ENCODE results near the gene FBXO44.

DNA sequence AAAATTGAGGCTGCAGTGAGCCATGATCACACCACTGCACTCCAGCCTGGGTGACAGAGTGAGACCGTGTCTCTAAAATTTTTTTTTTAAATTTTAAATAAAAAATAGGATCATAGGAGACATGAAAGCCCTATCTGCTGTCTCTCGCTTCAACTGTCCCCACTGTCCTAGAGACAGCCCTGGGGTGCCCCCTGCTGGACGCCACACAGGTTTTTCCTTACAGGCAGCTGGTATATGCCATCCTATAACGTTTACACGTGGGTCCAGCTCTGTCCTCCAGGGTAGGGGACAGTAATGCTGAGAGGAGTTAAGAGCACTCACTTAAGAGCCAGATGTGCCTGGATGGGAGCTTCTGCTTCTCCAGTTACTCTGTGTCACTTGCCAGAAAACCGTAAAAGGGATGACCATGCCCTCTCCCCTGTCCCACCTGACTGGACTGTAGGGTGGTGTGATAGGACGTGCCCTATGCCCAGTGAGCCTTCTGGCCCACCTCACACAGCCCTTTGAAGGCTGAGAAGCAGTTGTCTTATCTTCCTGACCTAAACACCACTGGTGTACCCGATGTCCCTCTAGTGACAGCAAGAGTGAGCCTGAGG, 8.9 kb upstream of the FBXO44 start:
- TF ChIP-seq, protein P1, sequence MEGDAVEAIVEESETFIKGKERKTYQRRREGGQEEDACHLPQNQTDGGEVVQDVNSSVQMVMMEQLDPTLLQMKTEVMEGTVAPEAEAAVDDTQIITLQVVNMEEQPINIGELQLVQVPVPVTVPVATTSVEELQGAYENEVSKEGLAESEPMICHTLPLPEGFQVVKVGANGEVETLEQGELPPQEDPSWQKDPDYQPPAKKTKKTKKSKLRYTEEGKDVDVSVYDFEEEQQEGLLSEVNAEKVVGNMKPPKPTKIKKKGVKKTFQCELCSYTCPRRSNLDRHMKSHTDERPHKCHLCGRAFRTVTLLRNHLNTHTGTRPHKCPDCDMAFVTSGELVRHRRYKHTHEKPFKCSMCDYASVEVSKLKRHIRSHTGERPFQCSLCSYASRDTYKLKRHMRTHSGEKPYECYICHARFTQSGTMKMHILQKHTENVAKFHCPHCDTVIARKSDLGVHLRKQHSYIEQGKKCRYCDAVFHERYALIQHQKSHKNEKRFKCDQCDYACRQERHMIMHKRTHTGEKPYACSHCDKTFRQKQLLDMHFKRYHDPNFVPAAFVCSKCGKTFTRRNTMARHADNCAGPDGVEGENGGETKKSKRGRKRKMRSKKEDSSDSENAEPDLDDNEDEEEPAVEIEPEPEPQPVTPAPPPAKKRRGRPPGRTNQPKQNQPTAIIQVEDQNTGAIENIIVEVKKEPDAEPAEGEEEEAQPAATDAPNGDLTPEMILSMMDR (IDR thresholded peaks at IDR 0.05; ENCODE audit: low read depth, low read length, poor library complexity, severe bottlenecking): peak; percentile 78
- no peak for TF ChIP-seq EZH2phosphoT487 (IDR thresholded peaks at IDR 0.05; ENCODE audit: borderline replicate concordance, low read length)

All from DOHH2 (cell line).